HG03135 (cell line): ENCODE results near the gene MYOCD.

ENCODE experiments used
- ATAC-seq: cut with Tn5 transposase; IDR thresholded peaks from one replicate; pipeline ENCODE4 v1.9.1; 2021; ENCODE audit warnings: mild to moderate bottlenecking, moderate library complexity; ENCODE audit not compliant: unreplicated experiment

Gene MYOCD

GRCh38 chr17:12693640-12694039 lies 27.9 kb downstream of the MYOCD start:
- ATAC-seq: no peak

GRCh38 chr17:12706070-12706469 lies 40.4 kb downstream of the MYOCD start:
- no peak for ATAC-seq

- ATAC-seq: no peak
These were observed 43.4 kb downstream of the MYOCD start for GRCh38 chr17:12709063-12709462.

- no peak for ATAC-seq
These were observed 46.7 kb downstream of the MYOCD start for GRCh38 chr17:12712415-12712814.

GRCh38 chr17:12712941-12713340 lies 47.3 kb downstream of the MYOCD start:
- ATAC-seq: no peak

GRCh38 chr17:12719948-12720347 lies 54.3 kb downstream of the MYOCD start:
- no peak for ATAC-seq

- no peak for ATAC-seq
These were observed 55.9 kb downstream of the MYOCD start for GRCh38 chr17:12721581-12721980.

GRCh38 chr17:12722282-12722681 lies 56.6 kb downstream of the MYOCD start:
- no peak for ATAC-seq

GRCh38 chr17:12726131-12726530 lies 60.4 kb downstream of the MYOCD start:
- ATAC-seq: no peak

- no peak for ATAC-seq
These were observed 61.5 kb downstream of the MYOCD start for GRCh38 chr17:12727076-12727760.

GRCh38 chr17:12727881-12728280 lies 62.2 kb downstream of the MYOCD start:
- no peak for ATAC-seq

- ATAC-seq: no peak
These were observed 63.4 kb downstream of the MYOCD start for GRCh38 chr17:12729086-12729485.

- no peak for ATAC-seq
These were observed 64.7 kb downstream of the MYOCD start for GRCh38 chr17:12730421-12730820.

- ATAC-seq: no peak
These were observed 65.3 kb downstream of the MYOCD start for GRCh38 chr17:12730931-12731521.

GRCh38 chr17:12731839-12732238 lies 66.1 kb downstream of the MYOCD start:
- no peak for ATAC-seq

- ATAC-seq: no peak
These were observed 66.7 kb downstream of the MYOCD start for GRCh38 chr17:12732366-12732765.

- ATAC-seq: no peak
These were observed 69.2 kb downstream of the MYOCD start for GRCh38 chr17:12734926-12735325.

GRCh38 chr17:12735517-12735916 lies 69.8 kb downstream of the MYOCD start:
- no peak for ATAC-seq

GRCh38 chr17:12736526-12736925 lies 70.8 kb downstream of the MYOCD start:
- no peak for ATAC-seq

- no peak for ATAC-seq
These were observed 72.2 kb downstream of the MYOCD start for GRCh38 chr17:12737740-12738469.

- ATAC-seq: no peak
These were observed 72.9 kb downstream of the MYOCD start for GRCh38 chr17:12738624-12739023.

- ATAC-seq: no peak
These were observed 73.8 kb downstream of the MYOCD start for GRCh38 chr17:12739500-12739899.
